GM18517 (cell line): Measurements from ENCODE around the gene ERMARD.

ENCODE experiments used
- ATAC-seq: cut with Tn5 transposase; IDR thresholded peaks from one replicate; pipeline ENCODE4 v1.9.1; 2021; ENCODE audit warnings: mild to moderate bottlenecking, moderate library complexity; ENCODE audit not compliant: unreplicated experiment

Gene ERMARD

DNA sequence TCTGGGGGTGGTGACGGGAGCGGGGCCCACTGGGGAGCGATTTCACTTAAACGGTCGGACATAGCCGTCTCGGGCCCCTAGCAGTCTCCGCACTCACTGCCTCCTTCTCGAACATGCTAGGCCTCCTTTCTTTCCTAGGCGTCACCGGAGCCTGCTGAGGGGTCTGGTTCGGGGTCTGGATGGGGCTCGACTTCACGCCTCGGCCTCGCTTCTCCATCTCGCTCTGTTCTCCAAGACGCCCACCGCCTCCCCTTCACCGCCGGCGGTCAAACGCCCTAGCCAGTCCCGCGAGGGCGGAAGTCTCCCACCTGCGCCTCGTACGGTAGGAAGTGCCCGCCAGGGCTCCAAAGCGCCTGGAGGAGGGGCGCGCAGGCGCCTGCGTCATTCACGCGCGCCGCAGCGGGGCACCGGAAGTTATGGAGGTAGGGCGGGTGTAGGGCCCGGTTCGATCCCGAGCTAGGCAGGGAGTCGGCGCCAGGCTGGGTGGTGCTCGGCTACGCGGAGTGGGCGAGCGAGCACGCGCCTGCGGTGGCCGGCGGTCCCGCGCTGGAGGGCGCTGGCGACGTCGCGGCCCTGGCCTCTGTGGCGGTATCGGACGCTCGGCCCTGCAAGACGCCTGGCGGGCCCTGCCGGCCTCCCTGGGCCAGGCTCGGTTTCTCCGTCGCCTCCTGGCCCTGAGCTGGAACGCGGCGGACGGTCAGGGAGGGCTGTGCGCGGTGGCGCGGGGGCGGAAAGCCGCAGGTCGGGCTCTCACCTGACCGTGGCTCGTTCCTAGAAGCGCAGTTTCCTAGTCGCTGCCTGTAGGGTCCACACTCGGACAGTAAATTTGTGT lies at the start of gene ERMARD, which contains the start of gene DYNLT2:
ERMARD (plus strand) TSS at position 381 of the 832 bp plus-strand sequence; CDS start at position 417, 36 bp downstream.
DYNLT2 (minus strand) TSS at position 331 of the 832 bp plus-strand sequence; CDS start at position 217, 114 bp downstream.
- ATAC-seq = peak; percentile 93

DNA sequence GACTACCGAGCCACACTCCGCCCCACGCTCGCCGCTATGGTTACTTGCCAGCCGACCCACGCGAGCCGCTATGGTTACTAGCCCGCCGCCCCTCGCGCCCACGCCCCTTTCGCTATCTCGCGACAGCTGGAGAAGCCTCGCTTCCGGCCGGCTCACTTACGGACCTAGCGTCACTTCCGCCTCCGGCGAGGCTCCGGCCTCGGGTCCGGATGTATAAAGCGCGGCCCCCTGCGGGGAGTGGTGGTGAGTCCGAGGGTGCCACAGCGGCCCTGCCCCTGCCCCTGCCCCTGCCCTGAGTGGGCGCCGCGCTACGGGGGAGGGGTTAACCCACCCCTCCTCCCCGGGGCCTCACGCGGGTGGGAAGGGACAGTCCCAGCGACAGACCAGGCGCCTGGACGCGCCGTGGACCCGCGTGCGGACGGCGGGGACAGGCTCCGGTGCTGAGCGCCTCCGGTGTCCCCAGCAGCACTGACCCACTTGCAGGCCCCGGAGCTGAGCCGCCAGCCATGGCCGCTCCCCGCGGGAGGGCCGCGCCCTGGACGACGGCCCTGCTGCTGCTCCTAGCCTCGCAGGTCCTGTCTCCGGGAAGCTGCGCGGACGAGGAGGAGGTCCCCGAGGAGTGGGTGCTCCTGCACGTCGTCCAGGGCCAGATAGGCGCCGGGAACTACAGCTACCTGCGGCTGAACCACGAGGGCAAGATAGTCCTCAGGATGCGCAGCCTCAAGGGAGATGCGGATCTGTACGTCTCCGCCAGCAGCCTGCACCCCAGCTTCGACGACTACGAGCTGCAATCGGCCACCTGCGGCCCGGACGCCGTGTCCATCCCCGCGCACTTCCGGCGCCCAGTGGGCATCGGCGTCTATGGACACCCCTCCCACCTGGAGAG lies 49.2 kb upstream of the ERMARD start, which contains the start of the genes C6orf120 and WDR27:
C6orf120 (plus strand) TSS at position 173 of the 886 bp plus-strand sequence; CDS start at position 507, 334 bp downstream.
WDR27 (minus strand) TSS at position 76 of the 886 bp plus-strand sequence. CDS start 13,024 bp downstream, outside the sequence.
- ATAC-seq = peak; percentile 93

DNA sequence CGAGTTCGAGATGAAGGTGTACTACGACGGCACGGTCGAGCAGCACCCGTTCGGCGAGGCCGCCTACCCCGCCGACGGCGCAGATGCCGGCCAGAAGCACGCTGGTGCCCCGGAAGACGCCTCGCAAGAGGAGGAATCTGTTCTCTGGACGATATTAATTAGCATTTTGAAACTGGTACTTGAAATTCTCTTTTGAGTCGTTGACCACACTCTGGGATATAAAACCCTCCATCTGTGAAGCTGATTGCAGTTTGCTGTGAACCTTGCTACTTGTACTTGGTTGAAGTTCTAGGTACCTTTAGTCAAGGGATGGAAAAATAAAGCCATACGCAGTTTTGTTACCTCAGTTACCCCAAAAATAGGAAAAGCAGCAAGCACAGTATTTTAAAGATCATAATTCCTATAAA lies 48.6 kb upstream of the ERMARD start:
- no peak for ATAC-seq

DNA sequence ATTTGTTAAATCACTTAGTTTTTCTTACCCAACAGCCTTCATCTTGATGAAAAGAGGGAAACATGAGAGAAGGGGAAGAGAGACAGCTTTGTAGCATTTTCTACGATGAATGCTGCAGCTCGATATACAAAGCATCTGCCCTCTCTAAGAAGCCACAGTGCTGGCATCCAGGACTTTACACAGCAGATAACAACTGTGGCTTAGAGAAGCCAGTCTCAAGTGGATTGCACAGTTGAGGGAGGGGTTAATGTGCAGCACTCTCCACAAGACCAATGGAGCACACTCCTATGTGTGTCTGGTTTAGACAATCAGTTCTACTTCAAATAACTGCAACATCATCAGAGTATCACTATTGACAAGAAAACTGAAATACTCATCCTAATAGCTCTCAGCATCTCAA lies 43.6 kb upstream of the ERMARD start:
- no peak for ATAC-seq

DNA sequence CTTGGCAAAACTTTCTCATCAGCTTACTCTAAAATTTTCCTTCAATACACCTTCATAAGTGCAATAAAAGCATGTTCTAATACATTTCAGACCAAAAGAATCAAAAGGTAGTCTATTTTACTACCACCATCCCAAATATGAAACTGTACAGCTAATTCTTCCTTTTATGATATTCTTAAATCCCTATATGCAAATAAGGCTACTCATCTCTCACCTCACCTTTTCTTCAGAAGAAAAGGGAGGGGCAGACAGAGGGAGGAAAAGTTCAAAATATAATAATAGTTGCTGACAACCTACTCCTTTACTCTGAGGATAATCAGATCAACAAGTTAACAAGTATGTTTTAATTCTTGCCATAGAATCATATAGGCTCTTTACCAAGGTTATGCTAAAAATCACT lies 42.1 kb upstream of the ERMARD start:
- ATAC-seq = peak; percentile 47

GRCh38 chr6:169710009-169710408 lies 41.4 kb upstream of the ERMARD start:
- ATAC-seq = no peak

- ATAC-seq = no peak
Measured at GRCh38 chr6:169714178-169714577, 37.2 kb upstream of the ERMARD start.

DNA sequence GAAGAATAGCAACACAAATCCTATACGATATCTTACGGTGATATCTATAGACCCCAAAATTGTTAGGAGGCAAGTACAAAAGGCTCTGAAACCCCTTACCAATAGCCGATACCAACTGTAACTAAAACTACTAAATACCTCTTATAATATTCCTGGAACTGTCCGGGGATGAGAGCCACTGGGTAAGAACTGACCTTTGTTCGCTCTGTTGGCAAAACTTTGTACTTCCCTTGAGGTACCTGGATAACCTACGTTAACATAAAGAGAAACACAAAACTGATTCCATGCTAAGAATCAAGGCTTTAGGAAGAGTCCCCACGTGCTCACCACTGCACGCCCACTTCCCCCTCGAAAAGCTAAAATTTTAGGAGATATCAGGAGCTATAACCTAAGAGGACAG lies 36.8 kb upstream of the ERMARD start:
- ATAC-seq = no peak

- ATAC-seq = no peak
Measured at GRCh38 chr6:169719117-169719516, 32.3 kb upstream of the ERMARD start.

GRCh38 chr6:169720207-169720855 lies 31.1 kb upstream of the ERMARD start:
- no peak for ATAC-seq

- ATAC-seq = peak; percentile 21
Measured at GRCh38 chr6:169722362-169723199, 28.8 kb upstream of the ERMARD start.

DNA sequence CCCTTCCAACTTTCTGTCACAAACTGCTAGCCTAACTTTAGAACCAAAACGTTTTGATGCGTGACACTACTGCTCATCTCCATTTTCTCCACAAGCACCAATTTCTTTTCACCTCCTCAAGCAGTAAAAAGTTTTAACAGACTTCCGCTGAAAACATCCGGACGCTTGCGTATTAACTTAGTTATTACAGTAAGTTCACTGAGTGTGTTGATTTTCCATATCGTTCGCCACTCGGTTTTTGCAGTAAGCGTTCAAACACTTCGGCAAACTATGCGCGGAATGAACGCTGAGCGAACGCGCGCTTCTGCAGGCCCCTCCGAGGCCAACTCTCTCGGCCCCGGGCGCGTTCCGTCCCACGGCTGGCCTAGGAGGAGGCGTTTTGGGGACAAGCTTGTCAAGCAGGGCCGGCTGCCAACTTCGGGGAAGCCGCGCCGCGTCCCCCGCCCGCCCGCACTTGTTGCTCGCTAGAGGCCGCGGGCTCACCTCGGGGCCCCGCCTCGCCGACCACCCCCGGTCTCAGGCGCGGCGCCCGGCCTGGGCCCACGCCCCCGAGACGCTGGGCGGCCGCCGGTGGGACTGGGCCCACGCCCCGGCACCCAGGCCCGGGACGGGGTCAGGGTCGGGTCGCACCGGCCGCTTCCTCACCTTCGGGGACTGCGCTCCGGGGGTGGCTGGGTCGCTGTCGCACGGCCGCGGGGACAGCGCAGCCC lies 28.1 kb upstream of the ERMARD start:
- ATAC-seq = peak; percentile 47

- peak; percentile 19 for ATAC-seq
Measured at GRCh38 chr6:169723991-169724493, 27.4 kb upstream of the ERMARD start.

GRCh38 chr6:169724494-169725124 lies 26.8 kb upstream of the ERMARD start, which contains the start of gene PHF10:
Gene PHF10, minus strand, starts transcription at chr6:169724500. Its CDS starts 569 bp downstream, at chr6:169723931.
- peak; percentile 33 for ATAC-seq

- peak; percentile 19 for ATAC-seq
Measured at GRCh38 chr6:169725125-169726048, 26.0 kb upstream of the ERMARD start.

DNA sequence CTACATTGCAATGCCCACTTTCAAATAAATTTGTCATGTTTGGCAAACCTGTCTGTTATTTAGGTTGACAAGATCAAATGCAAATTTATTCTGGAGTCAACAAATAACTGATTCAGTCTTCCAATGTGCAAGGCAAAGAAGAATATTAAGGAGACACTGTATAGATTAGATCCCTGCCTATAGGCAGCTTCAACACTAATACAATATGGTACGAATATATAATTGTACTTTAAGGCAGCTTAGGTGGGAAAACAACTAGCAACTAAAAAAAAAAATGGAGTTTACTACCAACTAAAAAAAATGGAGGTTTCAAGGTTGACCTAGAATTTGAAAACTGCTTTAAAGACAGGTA lies 25.4 kb upstream of the ERMARD start:
- ATAC-seq = no peak

DNA sequence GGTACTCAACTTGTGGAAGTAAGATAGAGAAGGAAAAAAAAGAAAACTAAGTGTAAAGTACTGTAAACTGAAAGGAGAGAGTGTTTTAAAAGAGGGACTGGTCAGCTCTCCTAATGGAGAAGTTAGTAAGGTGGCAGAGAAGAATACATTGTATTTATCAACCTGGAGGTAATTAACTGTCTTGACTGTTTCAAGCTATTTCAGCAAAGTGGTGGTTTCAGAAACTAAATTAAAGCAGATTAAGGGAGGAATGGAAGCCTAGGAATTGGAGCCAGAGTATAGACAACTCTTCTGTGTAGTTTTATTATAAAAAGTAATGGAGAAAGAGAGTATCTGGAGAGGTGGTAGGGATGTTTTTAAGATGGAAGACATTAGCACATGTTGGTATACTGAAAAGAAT lies 24.5 kb upstream of the ERMARD start:
- ATAC-seq = no peak
